Suprapubic skin (tissue), 4 donors: Measurements from ENCODE around the gene UCK2. TPM values are rescaled to one million over a fixed set of nuclear protein-coding genes. Genes with fewer than 3 reads are reported as not detected.

Experiments used
- DNase-seq, 2 donors: peaks; one replicate each; pipeline ENCODE4 v3.0.0-alpha.2; 2019; ENCODE audit warnings: low spot score in 2 of 2
- H3K27ac ChIP-seq: fragments of 200-600 bp; sonication (generic); one replicate; pipeline ENCODE4 v1.5.1; 2019
- H3K27me3 ChIP-seq: fragments of 200-600 bp; sonication (generic); one replicate; pipeline ENCODE4 v1.5.1; 2019
- H3K36me3 ChIP-seq: fragments of 200-600 bp; sonication (generic); one replicate; pipeline ENCODE4 v1.5.1; 2019
- H3K4me1 ChIP-seq: fragments of 200-600 bp; sonication (generic); one replicate; pipeline ENCODE4 v1.5.1; 2019
- H3K4me3 ChIP-seq: fragments of 200-600 bp; sonication (generic); one replicate; pipeline ENCODE4 v1.5.1; 2019; ENCODE audit warnings: mild to moderate bottlenecking
- H3K9me3 ChIP-seq: fragments of 200-600 bp; sonication (generic); one replicate; pipeline ENCODE4 v1.5.1; 2019
- EP300 ChIP-seq: sonication (generic); formaldehyde crosslinking; IDR thresholded peaks from one replicate; pipeline ENCODE4 v1.6.1; 2017; ENCODE audit warnings: antibody characterized with exemption
- POLR2A ChIP-seq, 2 donors: fragments of 450-650 bp; IDR thresholded peaks; one replicate each; pipeline ENCODE4 v1.6.1; 2017; ENCODE audit warnings: antibody characterized with exemption in 2 of 2, mild to moderate bottlenecking in 2 of 2, moderate library complexity in 2 of 2
- POLR2AphosphoS5 ChIP-seq, 3 donors: sonication (generic); formaldehyde crosslinking; IDR thresholded peaks; one replicate each; pipeline ENCODE4 v1.6.1; 2017; ENCODE audit warnings: antibody characterized with exemption in 3 of 3
- WGBS: methylation state at CpG from one replicate; pipeline ENCODE4 v1.1.5; 2018; 5-methylcytosine and 5-hydroxymethylcytosine counted together
- total RNA-seq, 4 donors: library from RNA; depleted of rRNA; stranded (reverse); fragments of >200 nt; gene quantifications; one replicate each; pipeline ENCODE4 v1.1.0, GENCODE V29; 2016
- TF ChIP-seq, protein P1 (sequence below), 2 donors: fragments of 200-600 bp in 1 of 2; fragments of 450-650 bp in 1 of 2; sonication (generic) in 1 of 2; IDR thresholded peaks; one replicate each; pipeline ENCODE4 v1.5.1; 2016 to 2019; ENCODE audit warnings: antibody characterized with exemption in 2 of 2, mild to moderate bottlenecking in 1 of 2, moderate library complexity in 1 of 2

The UCK2 gene
- total RNA-seq, 4 donors from 2014 or later, result 44.8 to 51.5 (median 45.4) TPM

DNA sequence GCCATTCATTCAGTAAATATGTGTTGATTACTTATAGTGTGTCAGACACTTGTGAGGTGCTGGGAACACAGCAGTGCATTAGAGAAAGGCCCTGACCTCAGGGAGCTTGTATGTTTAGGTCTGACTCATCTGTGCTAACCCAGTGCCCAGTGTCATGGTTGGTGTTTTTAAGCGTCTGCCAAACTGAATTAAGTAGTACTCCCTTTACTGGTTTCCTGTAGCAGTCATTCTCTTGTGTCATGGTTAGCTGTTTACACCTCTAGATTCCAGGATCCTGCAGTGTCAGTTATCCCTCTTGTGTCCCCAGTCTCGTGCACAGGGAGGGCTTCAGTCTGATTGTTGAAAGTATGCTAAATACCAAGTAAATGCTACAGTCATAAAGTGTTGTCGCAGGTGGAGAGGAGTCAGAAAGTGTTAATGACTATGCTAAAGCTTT, 14.2 kb downstream of the UCK2 start:
- Histone ChIP-seq H3K4me1 (peaks cover 7% of the 10 kb centered on the region), H3K27ac (no peak overlapping the region), H3K9me3 (no peaks in the 10 kb centered on the region), H3K4me3 (no peak overlapping the region), H3K27me3 (no peaks in the 10 kb centered on the region), H3K36me3 (no peaks in the 10 kb centered on the region)
- no peak for DNase-seq
- WGBS, result 83% methylated on average over 3 of the region's 3 CpGs
- TF ChIP-seq POLR2A (IDR thresholded peaks at IDR 0.05) (no peak), EP300 (no peak), POLR2AphosphoS5 (IDR thresholded peaks at IDR 0.05) (no peak)
- TF ChIP-seq, protein P1, sequence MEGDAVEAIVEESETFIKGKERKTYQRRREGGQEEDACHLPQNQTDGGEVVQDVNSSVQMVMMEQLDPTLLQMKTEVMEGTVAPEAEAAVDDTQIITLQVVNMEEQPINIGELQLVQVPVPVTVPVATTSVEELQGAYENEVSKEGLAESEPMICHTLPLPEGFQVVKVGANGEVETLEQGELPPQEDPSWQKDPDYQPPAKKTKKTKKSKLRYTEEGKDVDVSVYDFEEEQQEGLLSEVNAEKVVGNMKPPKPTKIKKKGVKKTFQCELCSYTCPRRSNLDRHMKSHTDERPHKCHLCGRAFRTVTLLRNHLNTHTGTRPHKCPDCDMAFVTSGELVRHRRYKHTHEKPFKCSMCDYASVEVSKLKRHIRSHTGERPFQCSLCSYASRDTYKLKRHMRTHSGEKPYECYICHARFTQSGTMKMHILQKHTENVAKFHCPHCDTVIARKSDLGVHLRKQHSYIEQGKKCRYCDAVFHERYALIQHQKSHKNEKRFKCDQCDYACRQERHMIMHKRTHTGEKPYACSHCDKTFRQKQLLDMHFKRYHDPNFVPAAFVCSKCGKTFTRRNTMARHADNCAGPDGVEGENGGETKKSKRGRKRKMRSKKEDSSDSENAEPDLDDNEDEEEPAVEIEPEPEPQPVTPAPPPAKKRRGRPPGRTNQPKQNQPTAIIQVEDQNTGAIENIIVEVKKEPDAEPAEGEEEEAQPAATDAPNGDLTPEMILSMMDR (IDR thresholded peaks at IDR 0.05), result no peak

- Histone ChIP-seq H3K36me3 (no peaks in the 10 kb centered on the region), H3K27me3 (no peaks in the 10 kb centered on the region), H3K9me3 (no peaks in the 10 kb centered on the region), H3K4me1 (peaks cover 7% of the 10 kb centered on the region), H3K27ac (no peak overlapping the region), H3K4me3 (no peak overlapping the region)
- DNase-seq, result no peak
- WGBS, result 58% methylated on average over 2 of the region's 2 CpGs
- TF ChIP-seq EP300 (no peak), POLR2AphosphoS5 (IDR thresholded peaks at IDR 0.05) (no peak), POLR2A (IDR thresholded peaks at IDR 0.05) (no peak)
- TF ChIP-seq, protein P1 (IDR thresholded peaks at IDR 0.05), result no peak
These were observed 14.7 kb downstream of the UCK2 start for GRCh38 chr1:165842023-165842670.

- Histone ChIP-seq H3K4me3 (no peak overlapping the region), H3K27ac (no peak overlapping the region), H3K4me1 (peaks cover 7% of the 10 kb centered on the region), H3K36me3 (no peaks in the 10 kb centered on the region), H3K9me3 (no peaks in the 10 kb centered on the region), H3K27me3 (no peaks in the 10 kb centered on the region)
- WGBS, result 15% methylated on average over 5 of the region's 5 CpGs
- DNase-seq, result no peak
- TF ChIP-seq POLR2AphosphoS5 (IDR thresholded peaks at IDR 0.05) (no peak), POLR2A (IDR thresholded peaks at IDR 0.05) (no peak), EP300 (no peak)
- TF ChIP-seq, protein P1 (IDR thresholded peaks at IDR 0.05), result no peak
These were observed 15.3 kb downstream of the UCK2 start for GRCh38 chr1:165842671-165843129.

- DNase-seq, result no peak
- H3K27ac ChIP-seq, result no peak overlapping the region
- no peaks in the 10 kb centered on the region for H3K27me3 ChIP-seq
- H3K36me3 ChIP-seq, result no peaks in the 10 kb centered on the region
- no peak overlapping the region for H3K4me3 ChIP-seq
- no peak for TF ChIP-seq POLR2AphosphoS5 (IDR thresholded peaks at IDR 0.05)
- TF ChIP-seq EP300, result no peak
- TF ChIP-seq, protein P1 (IDR thresholded peaks at IDR 0.05), result no peak
- no peak for TF ChIP-seq POLR2A (IDR thresholded peaks at IDR 0.05)
- H3K4me1 ChIP-seq, result peaks cover 7% of the 10 kb centered on the region
- WGBS, result 62% methylated on average over 1 of the region's 1 CpG
- no peaks in the 10 kb centered on the region for H3K9me3 ChIP-seq
These were observed 15.9 kb downstream of the UCK2 start for GRCh38 chr1:165843304-165843703.

DNA sequence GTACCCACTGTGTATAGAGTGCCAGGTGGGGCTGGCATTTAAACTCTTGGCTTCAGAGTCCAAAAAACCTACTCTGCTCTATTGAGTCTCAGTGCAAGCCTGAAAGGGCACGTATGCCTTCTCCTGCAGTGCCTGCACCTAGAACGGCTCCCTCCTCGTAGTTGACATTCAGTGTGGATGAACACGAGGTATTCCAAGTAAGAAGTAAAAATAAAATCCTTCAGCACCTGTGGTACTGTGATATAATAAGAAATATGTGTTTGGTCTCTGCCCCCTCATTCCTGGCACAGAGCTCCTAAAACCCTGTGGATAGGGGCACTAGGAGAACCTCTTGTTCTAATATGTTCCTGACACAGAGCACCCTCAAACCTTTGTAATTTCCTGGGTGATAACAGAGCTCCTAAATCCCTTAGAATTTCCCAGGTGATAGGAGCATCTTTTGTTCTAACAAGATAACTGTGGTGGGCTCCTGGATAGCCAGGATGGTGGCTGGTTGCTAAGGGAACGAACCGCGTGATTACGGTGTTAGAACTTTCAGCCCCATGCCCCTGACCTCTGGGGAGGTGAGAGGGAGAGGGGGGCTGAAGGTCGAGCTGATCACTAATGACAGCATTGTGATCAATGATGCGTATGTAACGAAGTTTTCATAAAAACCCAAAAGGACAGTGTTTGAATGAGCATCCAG, 16.8 kb downstream of the UCK2 start:
- Histone ChIP-seq H3K36me3 (no peaks in the 10 kb centered on the region), H3K9me3 (no peaks in the 10 kb centered on the region), H3K27me3 (no peaks in the 10 kb centered on the region), H3K4me1 (peaks cover 7% of the 10 kb centered on the region), H3K4me3 (no peak overlapping the region), H3K27ac (no peak overlapping the region)
- WGBS, result 81% methylated on average over 11 of the region's 11 CpGs
- no peak for DNase-seq
- no peak for TF ChIP-seq POLR2AphosphoS5 (IDR thresholded peaks at IDR 0.05)
- no peak for TF ChIP-seq EP300
